ENCODE results near the gene MGAT4B.

MGAT4B gene

DNA sequence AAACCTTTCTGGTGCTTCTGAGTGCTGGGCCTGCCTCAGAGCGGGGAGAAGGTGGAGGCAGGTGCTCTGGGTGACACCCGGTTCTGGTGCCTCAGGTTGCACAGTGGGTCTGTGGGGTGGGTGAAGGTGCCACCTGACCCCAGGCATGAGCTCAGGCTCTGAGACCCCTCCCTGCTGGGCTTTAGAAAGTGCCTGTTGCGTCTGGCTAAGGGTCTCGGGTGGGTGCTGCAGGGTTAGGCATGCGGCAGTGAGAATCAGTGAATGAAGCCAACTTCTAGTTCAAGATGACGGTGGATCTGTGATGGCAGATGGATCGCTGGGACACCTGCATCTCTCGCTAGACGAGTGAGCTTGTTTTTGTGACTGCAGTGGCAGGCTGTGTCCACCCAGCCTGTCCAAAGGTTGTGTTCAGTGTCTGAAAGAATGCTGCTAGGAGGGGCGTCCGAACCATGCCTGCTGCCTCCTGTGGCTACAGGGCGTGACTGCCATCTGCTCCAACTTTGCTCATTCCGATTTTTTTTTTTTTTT is 19.1 kb upstream of the MGAT4B start:
- no peak for DNase-seq

GRCh38 chr5:179824745-179825112 is 18.1 kb upstream of the MGAT4B start:
- no peak for DNase-seq

DNA sequence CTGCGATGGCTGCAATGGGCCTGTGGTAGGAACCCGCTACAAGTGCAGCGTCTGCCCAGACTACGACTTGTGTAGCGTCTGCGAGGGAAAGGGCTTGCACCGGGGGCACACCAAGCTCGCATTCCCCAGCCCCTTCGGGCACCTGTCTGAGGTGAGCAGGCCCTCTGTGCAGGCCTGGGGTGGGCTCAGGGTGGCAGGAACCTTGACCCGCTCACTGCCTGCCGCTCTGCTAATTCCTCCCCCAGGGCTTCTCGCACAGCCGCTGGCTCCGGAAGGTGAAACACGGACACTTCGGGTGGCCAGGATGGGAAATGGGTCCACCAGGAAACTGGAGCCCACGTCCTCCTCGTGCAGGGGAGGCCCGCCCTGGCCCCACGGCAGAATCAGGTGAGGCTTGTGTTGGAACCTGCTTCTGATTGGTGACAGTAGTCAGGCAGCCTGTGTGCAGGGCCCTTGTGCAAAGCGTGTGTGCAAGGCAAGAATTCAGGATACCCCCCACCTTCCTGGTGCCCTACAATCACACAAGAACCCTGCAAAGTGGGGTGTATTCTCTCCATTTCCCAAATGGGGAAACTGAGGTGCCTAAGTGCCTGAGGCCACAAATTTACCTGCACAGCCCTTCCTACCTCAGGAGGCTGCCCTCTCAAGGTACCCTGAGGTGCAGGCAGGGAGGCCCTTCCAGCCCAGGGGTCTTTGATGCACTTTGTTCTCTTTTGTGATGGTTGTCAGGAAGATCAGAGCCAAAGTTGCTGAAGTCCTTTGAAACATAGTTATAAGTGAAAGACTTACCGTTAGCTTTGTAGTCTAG is 17.5 kb upstream of the MGAT4B start:
- no peak for DNase-seq

DNA sequence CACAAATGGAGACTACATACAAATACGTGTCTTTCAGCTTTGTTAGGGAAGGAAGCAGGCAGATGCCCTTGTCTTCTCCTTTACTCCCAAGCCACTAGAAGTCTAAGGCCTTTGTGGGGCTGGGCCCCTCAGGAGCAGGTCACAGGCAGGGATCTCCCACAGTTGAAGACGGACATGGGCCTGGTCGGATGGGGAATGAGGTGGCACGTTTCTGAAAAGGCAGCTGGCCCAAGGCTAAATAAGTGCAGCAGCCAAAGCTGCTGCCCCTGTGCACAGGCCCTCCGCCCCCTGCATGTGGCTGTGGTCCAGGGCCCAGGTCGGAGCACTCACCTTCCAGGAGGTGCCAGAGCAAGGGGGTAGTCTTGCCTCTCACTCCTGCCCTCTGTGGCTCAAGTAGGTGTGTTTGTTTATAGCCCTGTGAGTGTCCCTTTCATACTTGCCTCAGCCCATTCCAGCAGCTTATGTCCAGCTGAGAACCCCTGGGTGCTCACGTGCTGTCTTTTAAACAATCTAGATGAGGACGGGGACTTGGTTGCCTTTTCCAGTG is 15.9 kb upstream of the MGAT4B start:
- DNase-seq: no peak

GRCh38 chr5:179822059-179822432 is 15.4 kb upstream of the MGAT4B start:
- DNase-seq: no peak

- DNase-seq: peak; percentile 94
Observed at GRCh38 chr5:179821298-179822058, 14.8 kb upstream of the MGAT4B start.

DNA sequence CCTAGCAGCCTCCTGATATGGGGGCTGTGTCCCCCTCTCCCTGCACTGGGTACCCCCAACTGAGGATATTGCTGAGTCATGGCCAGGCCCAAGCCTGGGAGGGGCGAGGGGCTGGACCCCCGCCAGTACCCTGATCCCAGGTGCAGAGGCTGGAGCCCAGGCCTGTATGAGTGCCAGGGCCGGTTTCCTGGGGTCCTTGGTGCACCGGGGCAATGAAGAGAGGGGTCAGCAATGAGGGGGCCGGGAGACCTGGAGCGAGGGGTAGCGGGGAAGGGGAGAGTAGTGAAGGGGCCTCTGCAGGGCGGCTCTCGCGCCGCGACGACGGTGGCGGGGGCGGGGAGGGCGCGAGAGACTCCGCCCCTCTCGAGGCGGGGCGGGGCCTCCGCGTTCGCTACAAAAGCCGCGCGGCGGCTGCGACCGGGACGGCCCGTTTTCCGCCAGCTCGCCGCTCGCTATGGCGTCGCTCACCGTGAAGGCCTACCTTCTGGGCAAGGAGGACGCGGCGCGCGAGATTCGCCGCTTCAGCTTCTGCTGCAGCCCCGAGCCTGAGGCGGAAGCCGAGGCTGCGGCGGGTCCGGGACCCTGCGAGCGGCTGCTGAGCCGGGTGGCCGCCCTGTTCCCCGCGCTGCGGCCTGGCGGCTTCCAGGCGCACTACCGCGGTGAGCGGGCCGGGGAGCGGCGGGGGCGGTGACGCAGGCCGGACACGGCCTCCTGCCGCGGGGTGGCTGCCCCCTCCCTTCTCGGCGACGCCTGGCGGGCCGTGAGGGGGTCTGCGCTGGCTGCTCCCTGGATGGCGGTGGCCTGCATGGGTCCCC is 14.0 kb upstream of the MGAT4B start, which contains the start of gene SQSTM1:
TSS of gene SQSTM1 (plus strand) at position 423 of the 815 bp plus-strand sequence. CDS start at position 455, 32 bp downstream.
- peak; percentile 92 for DNase-seq

- peak; percentile 53 for DNase-seq
Observed at GRCh38 chr5:179820127-179820482, 13.4 kb upstream of the MGAT4B start.

DNA sequence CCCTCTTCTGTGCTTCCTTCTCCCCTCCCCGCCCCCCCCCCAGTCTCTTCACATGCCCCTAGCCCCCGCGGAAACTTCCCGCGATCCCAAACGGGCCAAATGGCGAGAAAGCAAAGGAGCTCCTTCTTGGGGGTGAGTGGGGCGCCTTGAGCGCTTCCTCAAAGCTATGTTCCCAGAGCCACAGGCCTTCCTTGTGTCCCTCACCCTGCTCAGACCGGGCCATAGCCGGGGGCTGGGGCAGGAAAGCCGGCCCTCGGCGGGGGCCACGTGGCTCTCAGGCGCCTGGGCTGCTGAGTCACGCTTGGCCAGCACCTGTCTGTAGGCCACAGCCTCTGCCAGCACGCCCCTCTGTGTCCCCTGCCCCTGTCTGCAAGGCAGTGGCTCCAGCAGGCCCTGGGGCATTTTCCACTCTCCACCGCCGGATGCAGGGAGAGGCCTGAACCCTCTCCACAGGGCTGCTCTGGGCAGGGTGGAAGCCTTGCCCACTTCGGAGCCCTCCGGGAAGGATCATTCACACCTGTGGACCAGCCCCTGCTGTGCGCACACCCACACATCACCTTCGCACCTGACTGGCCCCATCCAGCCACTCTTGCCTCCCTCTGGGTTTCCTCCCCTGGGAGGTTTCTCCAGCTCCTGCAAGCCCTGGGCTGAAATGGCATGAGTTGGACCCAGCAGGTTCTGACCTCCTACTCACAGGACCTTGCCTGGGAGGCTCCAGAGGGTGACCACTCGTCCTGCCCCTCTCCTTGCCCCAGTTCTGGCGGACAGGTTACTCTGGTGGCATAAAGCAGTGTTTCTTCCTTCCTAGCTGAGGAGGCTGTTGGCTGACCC is 12.8 kb upstream of the MGAT4B start:
- DNase-seq: peak; percentile 68

- peak; percentile 85 for DNase-seq
Observed at GRCh38 chr5:179818746-179819295, 12.2 kb upstream of the MGAT4B start.

GRCh38 chr5:179817890-179818745 is 11.5 kb upstream of the MGAT4B start:
- peak; percentile 45 for DNase-seq

- no peak for DNase-seq
Observed at GRCh38 chr5:179817470-179817840, 10.8 kb upstream of the MGAT4B start.

GRCh38 chr5:179816796-179817469 is 10.3 kb upstream of the MGAT4B start:
- no peak for DNase-seq

- no peak for DNase-seq
Observed at GRCh38 chr5:179816401-179816795, 9.7 kb upstream of the MGAT4B start.

- peak; percentile 41 for DNase-seq
Observed at GRCh38 chr5:179815491-179816249, 9.0 kb upstream of the MGAT4B start.

- DNase-seq: no peak
Observed at GRCh38 chr5:179814090-179814489, 7.4 kb upstream of the MGAT4B start.

GRCh38 chr5:179812997-179813607 is 6.4 kb upstream of the MGAT4B start:
- DNase-seq: no peak

DNA sequence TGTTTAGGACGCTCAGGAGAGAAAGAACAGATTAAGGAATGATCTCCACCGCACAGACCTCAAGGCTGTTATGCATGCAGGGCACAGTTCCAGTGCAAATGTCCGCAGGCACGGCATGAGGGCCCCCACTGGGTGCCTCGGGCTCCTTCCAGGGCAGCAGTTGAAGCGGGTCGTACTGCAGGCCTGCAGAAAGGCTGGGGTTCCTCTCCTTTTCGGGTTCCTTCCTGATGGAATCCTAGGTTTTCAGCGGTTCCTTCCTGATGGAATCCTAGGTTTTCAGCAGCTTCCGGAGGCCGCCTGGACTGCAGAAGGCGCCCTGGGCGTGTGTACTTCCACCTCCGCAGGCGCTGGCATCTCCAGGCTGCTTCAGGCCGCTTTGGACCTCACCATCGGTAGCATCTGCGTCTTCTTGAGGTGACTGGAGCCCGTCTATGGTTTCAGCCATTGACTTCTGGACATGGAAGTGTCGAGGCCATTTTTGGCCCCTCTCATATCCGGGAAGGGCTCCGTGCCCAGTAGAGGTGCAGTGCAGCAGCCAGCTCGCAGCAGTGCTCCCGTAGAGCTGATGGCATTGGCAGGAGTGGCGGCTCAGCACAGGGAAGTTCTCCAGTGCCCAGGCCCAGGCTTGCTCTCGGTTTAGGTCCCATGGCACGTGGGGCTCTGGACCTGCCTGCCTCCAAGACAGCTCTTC is 5.6 kb upstream of the MGAT4B start:
- no peak for DNase-seq
